Measurements from ENCODE around the gene EXOC2. TPM values are rescaled to one million over a fixed set of nuclear protein-coding genes. Genes with fewer than 3 reads are reported as not detected.

The EXOC2 gene
- total RNA-seq, 1 experiment from 2014 or later, result 24.5 TPM

DNA sequence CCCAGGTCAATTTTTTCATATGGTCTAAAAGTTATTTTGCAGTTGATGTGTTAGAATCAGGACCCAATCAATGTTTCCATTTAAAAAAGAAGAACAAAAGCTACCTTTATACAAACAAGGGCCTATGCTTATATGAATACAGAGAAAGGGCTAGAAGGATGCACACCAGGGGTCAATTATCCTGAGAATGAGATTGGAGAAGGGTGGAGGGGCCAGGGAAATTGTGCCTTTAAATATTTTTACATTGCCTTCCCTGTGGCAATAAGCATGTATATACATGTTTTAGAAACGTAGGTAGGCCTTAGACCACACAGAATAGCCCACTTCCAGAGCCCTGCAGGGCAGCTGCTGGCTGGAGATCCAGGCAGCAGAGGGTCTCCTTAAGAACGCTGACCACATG is 12.7 kb downstream of the EXOC2 start (continued):
- TF ChIP-seq, protein P1, sequence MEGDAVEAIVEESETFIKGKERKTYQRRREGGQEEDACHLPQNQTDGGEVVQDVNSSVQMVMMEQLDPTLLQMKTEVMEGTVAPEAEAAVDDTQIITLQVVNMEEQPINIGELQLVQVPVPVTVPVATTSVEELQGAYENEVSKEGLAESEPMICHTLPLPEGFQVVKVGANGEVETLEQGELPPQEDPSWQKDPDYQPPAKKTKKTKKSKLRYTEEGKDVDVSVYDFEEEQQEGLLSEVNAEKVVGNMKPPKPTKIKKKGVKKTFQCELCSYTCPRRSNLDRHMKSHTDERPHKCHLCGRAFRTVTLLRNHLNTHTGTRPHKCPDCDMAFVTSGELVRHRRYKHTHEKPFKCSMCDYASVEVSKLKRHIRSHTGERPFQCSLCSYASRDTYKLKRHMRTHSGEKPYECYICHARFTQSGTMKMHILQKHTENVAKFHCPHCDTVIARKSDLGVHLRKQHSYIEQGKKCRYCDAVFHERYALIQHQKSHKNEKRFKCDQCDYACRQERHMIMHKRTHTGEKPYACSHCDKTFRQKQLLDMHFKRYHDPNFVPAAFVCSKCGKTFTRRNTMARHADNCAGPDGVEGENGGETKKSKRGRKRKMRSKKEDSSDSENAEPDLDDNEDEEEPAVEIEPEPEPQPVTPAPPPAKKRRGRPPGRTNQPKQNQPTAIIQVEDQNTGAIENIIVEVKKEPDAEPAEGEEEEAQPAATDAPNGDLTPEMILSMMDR (IDR thresholded peaks at IDR 0.05 in 2 of 3, conservative IDR thresholded peaks at IDR 0.05 in 1 of 3; ENCODE audit: borderline replicate concordance in 1 of 3, insufficient read depth in 1 of 3, low read depth in 2 of 3, low read length in 2 of 3), result no peak
- no peak for TF ChIP-seq CBX3 (IDR thresholded peaks at IDR 0.05; ENCODE audit: low read depth)
- no peak for TF ChIP-seq ZFX (IDR thresholded peaks at IDR 0.05)

DNA sequence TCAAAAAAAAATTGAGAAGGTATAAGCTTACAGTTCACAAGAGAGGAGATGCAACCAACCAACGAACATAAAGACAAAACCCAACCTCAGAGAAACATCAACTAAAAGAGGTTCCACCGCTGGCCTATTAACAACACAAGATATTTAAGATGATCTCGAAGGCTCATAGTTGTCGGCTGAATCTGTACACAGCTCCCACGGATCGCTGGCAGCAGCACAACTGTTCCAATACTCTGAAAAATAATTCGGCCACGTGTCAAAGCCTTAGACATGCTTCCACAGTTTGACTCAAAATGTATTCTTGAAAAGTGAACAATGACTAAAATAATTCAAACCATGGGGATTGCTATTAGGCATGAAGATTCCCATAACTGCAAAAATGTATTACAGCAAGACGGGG is 13.7 kb downstream of the EXOC2 start:
- no TSS peak for BruUV-seq (replicated peaks)
- Histone ChIP-seq H3K79me2 (ENCODE audit: insufficient read depth, low read length) (peaks cover 73% of the 10 kb centered on the region), H4K20me1 (ENCODE audit: insufficient read depth) (no peaks in the 10 kb centered on the region), H3K4me3 (replicated peaks in 1 of 2; ENCODE audit: low read depth in 1 of 2, low read length in 2 of 2) (no peak overlapping the region), H3K9me2 (ENCODE audit: insufficient read depth) (no peaks in the 10 kb centered on the region), H3K36me3 (ENCODE audit: control insufficient read depth in 1 of 2, insufficient read depth in 2 of 2, low read length in 2 of 2) (no peaks in the 10 kb centered on the region), H2AFZ (ENCODE audit: low read depth, low read length, poor library complexity, severe bottlenecking) (no peak overlapping the region), H3K27me3 (ENCODE audit: insufficient read depth, low read length) (no peaks in the 10 kb centered on the region), H3K4me1 (ENCODE audit: control insufficient read depth in 1 of 2, insufficient read depth in 2 of 2, low read length in 2 of 2) (peaks cover 0 to 8% of the 10 kb centered on the region in 2 experiments; a peak in 2 of 4 replicates), H3K27ac (ENCODE audit: low read depth, low read length) (no peak overlapping the region), H3K9me3 (ENCODE audit: control insufficient read depth in 1 of 2, insufficient read depth in 1 of 2, low read depth in 1 of 2, low read length in 2 of 2) (no peaks in the 10 kb centered on the region), H3K4me2 (ENCODE audit: low read length) (no peak overlapping the region), H3K9ac (ENCODE audit: low read length) (no peak overlapping the region)
- ATAC-seq (no peak), DNase-seq (ENCODE audit: low read depth, low spot score) (no peak)
- ChIA-PET POLR2A (no interaction called here), CTCF (no interaction called here), RAD21 (ENCODE audit: low non-redundant PET in 1 of 2, low total read pairs in 2 of 2, uncharacterized antibody in 2 of 2, unreplicated experiment in 2 of 2) (no interaction called here)
- TF ChIP-seq SIN3A (IDR thresholded peaks at IDR 0.05; ENCODE audit: low read depth) (no peak), CBX3 (IDR thresholded peaks at IDR 0.05; ENCODE audit: low read depth) (no peak), CEBPB (IDR thresholded peaks at IDR 0.05; ENCODE audit: low read depth) (no peak), YY1 (IDR thresholded peaks at IDR 0.05; ENCODE audit: extremely low read depth, insufficient replicate concordance, low read depth, low read length) (no peak), ZNF274 (IDR thresholded peaks at IDR 0.05; ENCODE audit: low read depth, low read length) (no peak), POLR2AphosphoS5 (IDR thresholded peaks at IDR 0.05; ENCODE audit: low read depth, low read length) (no peak), ZFX (IDR thresholded peaks at IDR 0.05) (no peak), EGR1 (IDR thresholded peaks at IDR 0.05; ENCODE audit: low read depth) (no peak), ELF1 (IDR thresholded peaks at IDR 0.05; ENCODE audit: borderline replicate concordance, low read depth) (no peak), EZH2 (IDR thresholded peaks at IDR 0.05) (no peak)
- TF ChIP-seq, protein P2, sequence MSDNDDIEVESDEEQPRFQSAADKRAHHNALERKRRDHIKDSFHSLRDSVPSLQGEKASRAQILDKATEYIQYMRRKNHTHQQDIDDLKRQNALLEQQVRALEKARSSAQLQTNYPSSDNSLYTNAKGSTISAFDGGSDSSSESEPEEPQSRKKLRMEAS (IDR thresholded peaks at IDR 0.05), result no peak
- TF ChIP-seq, protein P1 (IDR thresholded peaks at IDR 0.05 in 2 of 3, conservative IDR thresholded peaks at IDR 0.05 in 1 of 3; ENCODE audit: borderline replicate concordance in 1 of 3, insufficient read depth in 1 of 3, low read depth in 2 of 3, low read length in 2 of 3), result no peak
- intact Hi-C loops (cut with micrococcal nuclease), result no loop called here

Measured in HCT116 (cell line).